Transverse colon (tissue), 4 donors: ENCODE results near the gene GALNT18. TPM values are rescaled to one million over a fixed set of nuclear protein-coding genes. Genes with fewer than 3 reads are reported as not detected.

Experiments used
- DNase-seq: peaks from one replicate; pipeline ENCODE4 v3.0.0-alpha.2; 2019
- H3K27ac ChIP-seq, 4 donors: fragments of 200-600 bp; sonication (generic); 2 replicates each; pipeline ENCODE4 v1.5.1; 2016 to 2018; ENCODE audit warnings: inconsistent platforms in 4 of 4
- H3K27me3 ChIP-seq: fragments of 200-600 bp; sonication (generic); 2 replicates; pipeline ENCODE4 v1.5.1; 2017; ENCODE audit warnings: inconsistent platforms
- H3K36me3 ChIP-seq, 4 donors: fragments of 200-600 bp; sonication (generic); 2 replicates each; pipeline ENCODE4 v1.5.1; 2017 to 2019; ENCODE audit warnings: inconsistent platforms in 4 of 4
- H3K4me1 ChIP-seq, 4 donors: fragments of 200-600 bp; sonication (generic); 2 replicates each; pipeline ENCODE4 v1.5.1; 2017 to 2020; ENCODE audit warnings: inconsistent platforms in 4 of 4
- H3K4me3 ChIP-seq, 4 donors: fragments of 200-600 bp; sonication (generic); 1 replicate in 1 of 4; 2 replicates in 3 of 4; pipeline versions ENCODE4 v1.5.1 to v1.6.1; 2017 to 2019; ENCODE audit warnings: inconsistent platforms in 4 of 4
- H3K9me3 ChIP-seq, 2 donors: fragments of 200-600 bp; sonication (generic); 2 replicates each; pipeline ENCODE4 v1.5.1; 2017 to 2019; ENCODE audit warnings: inconsistent platforms in 2 of 2
- EP300 ChIP-seq: sonication (generic); formaldehyde crosslinking; IDR thresholded peaks from one replicate; pipeline ENCODE4 v1.6.1; 2017; ENCODE audit warnings: antibody characterized with exemption, low read depth
- POLR2A ChIP-seq: fragments of 450-650 bp; IDR thresholded peaks from one replicate; pipeline ENCODE4 v1.6.1; 2016; ENCODE audit warnings: antibody characterized with exemption, mild to moderate bottlenecking, moderate library complexity
- POLR2AphosphoS5 ChIP-seq, 3 donors: sonication (generic); formaldehyde crosslinking; IDR thresholded peaks; one replicate each; pipeline ENCODE4 v1.6.1; 2016; ENCODE audit warnings: antibody characterized with exemption in 3 of 3
- WGBS, 2 donors: methylation state at CpG; one replicate each; pipeline ENCODE4 v1.1.5; 2018; ENCODE audit warnings: low coverage in 1 of 2; 5-methylcytosine and 5-hydroxymethylcytosine counted together
- in situ Hi-C, 4 donors: fragments of 200-750 bp; cut with MboI; loops; one replicate each; pipeline versions ENCODE4 v1.15.0 to v1.15.1; 2017; ENCODE audit warnings: low sequenced_read_pairs in 3 of 4, low pct_ligation_motif_present in 1 of 4, low pct_unique_long_range_greater_than_20kb in 1 of 4
- intact Hi-C: fragments of 100-400 bp; cut with DNase I; formaldehyde crosslinking; loops from one replicate; pipeline ENCODE4 v1.15.1; 2023; ENCODE audit warnings: low total_unique reads
- total RNA-seq, 4 donors: library from RNA; depleted of rRNA; stranded (reverse); fragments of >200 nt; gene quantifications; one replicate each; pipeline ENCODE4 v1.1.0, GENCODE V29; 2016
- TF ChIP-seq, protein P1 (sequence below), 5 experiments: fragments of 200-600 bp in 3 of 5; fragments of 450-650 bp in 2 of 5; sonication (generic) in 3 of 5; IDR thresholded peaks; 1 replicate in 2 of 5; 2 replicates in 3 of 5; pipeline ENCODE4 v1.5.1; 2016 to 2017; ENCODE audit warnings: antibody characterized with exemption in 5 of 5, inconsistent platforms in 3 of 5, mild to moderate bottlenecking in 2 of 5, moderate library complexity in 1 of 5

Gene GALNT18
- total RNA-seq, 4 donors from 2014 or later: 5.6 to 22.1 (median 8.4) TPM

GRCh38 chr11:11435635-11436034 is 186.2 kb downstream of the GALNT18 start:
- H3K27me3 ChIP-seq: no peaks in the 10 kb centered on the region
- H3K4me1 ChIP-seq: no peaks in the 10 kb centered on the region
- no peaks in the 10 kb centered on the region for H3K36me3 ChIP-seq
- TF ChIP-seq POLR2A: no peak
- H3K9me3 ChIP-seq: no peaks in the 10 kb centered on the region
- H3K27ac ChIP-seq: no peak overlapping the region
- H3K4me3 ChIP-seq: no peak overlapping the region
- 72 to 80% methylated on average over 8 to 11 of the region's 12 CpGs for WGBS, 2 donors
- in situ Hi-C loops: no loop called here
- no peak for DNase-seq
- intact Hi-C loops: no loop called here

- Histone ChIP-seq H3K36me3 (no peaks in the 10 kb centered on the region), H3K4me3 (no peak overlapping the region), H3K27me3 (no peaks in the 10 kb centered on the region), H3K9me3 (no peaks in the 10 kb centered on the region), H3K27ac (no peak overlapping the region), H3K4me1 (no peaks in the 10 kb centered on the region)
- in situ Hi-C loops: no loop called here
- TF ChIP-seq, protein P1, sequence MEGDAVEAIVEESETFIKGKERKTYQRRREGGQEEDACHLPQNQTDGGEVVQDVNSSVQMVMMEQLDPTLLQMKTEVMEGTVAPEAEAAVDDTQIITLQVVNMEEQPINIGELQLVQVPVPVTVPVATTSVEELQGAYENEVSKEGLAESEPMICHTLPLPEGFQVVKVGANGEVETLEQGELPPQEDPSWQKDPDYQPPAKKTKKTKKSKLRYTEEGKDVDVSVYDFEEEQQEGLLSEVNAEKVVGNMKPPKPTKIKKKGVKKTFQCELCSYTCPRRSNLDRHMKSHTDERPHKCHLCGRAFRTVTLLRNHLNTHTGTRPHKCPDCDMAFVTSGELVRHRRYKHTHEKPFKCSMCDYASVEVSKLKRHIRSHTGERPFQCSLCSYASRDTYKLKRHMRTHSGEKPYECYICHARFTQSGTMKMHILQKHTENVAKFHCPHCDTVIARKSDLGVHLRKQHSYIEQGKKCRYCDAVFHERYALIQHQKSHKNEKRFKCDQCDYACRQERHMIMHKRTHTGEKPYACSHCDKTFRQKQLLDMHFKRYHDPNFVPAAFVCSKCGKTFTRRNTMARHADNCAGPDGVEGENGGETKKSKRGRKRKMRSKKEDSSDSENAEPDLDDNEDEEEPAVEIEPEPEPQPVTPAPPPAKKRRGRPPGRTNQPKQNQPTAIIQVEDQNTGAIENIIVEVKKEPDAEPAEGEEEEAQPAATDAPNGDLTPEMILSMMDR (IDR thresholded peaks at IDR 0.05): no peak
- TF ChIP-seq POLR2AphosphoS5 (IDR thresholded peaks at IDR 0.05) (no peak), POLR2A (no peak), EP300 (no peak)
- intact Hi-C loops: no loop called here
- WGBS, 2 donors: 67 to 70% methylated on average over 2 of the region's 2 CpGs
- DNase-seq: no peak
Observed at GRCh38 chr11:11433960-11434359, 187.8 kb downstream of the GALNT18 start.

DNA sequence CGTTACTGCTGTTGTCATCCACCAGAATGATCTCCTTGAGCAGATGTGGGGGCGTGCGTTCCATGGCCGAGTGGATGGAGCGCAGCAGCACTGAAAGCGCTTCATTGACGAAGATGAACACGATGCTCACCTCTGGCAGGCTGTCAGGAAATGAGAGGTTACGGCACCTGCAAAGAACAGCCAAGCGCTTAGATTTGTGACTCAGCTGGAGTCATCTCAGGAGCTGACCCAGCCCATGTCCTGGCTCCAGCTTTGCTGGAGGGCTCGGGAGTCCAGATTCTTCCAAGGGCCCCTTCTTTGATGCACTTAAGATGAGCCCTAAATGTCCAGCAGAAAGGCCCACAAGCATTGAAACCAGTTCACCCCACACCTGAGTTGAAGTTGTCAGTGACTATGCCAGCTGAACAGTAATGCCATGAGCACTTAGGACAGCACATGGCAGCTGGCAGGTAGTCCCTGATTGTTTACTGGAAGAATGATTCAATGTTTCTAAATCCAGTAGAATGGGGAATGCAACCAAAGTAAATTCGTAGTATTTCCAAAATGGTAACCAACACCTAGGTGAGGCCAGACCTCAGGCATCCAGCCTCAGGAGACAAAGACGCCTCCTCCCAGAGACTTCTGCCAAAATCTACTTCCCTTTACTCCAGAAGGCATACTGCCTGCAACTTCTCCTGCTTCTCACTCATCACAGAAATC is 189.0 kb downstream of the GALNT18 start:
- 93 to 95% methylated on average over 6 to 13 of the region's 13 CpGs for WGBS, 2 donors
- Histone ChIP-seq H3K36me3 (no peaks in the 10 kb centered on the region), H3K27me3 (no peaks in the 10 kb centered on the region), H3K27ac (no peak overlapping the region), H3K9me3 (no peaks in the 10 kb centered on the region), H3K4me3 (no peak overlapping the region), H3K4me1 (peaks cover 0 to 3% (median 0%) of the 10 kb centered on the region in 4 donors)
- TF ChIP-seq EP300 (no peak), POLR2AphosphoS5 (IDR thresholded peaks at IDR 0.05) (no peak), POLR2A (no peak)
- TF ChIP-seq, protein P1 (IDR thresholded peaks at IDR 0.05): no peak
- in situ Hi-C loops (no loop called here), intact Hi-C loops (no loop called here)
- no peak for DNase-seq

DNA sequence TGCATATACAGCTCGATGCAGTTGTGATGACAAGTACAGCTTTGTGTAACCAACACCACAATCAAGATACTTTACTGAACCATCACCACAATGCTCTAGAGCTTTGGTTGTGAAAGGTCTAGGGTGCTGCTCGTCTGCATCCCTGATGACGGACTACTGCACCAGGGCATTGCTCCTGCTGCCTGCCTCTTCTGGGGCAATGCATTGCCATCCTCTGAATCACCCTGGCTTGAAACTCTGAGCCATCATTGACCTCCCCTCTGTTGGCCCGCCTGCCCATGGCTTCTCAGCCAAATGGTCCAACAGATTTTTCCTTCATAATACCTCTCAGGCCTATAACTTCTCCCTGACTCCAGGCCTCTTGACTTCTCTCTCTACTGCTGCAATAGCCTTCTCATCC is 191.4 kb downstream of the GALNT18 start:
- intact Hi-C loops: no loop called here
- TF ChIP-seq EP300 (no peak), POLR2AphosphoS5 (IDR thresholded peaks at IDR 0.05) (no peak), POLR2A (no peak)
- TF ChIP-seq, protein P1 (IDR thresholded peaks at IDR 0.05): no peak
- DNase-seq: no peak
- Histone ChIP-seq H3K27me3 (no peaks in the 10 kb centered on the region), H3K4me1 (peaks cover 0 to 19% (median 9%) of the 10 kb centered on the region in 4 donors), H3K36me3 (no peaks in the 10 kb centered on the region), H3K9me3 (no peaks in the 10 kb centered on the region), H3K27ac (no peak overlapping the region), H3K4me3 (no peak overlapping the region)
- WGBS, 2 donors: 80 to 100% methylated on average over 3 to 4 of the region's 4 CpGs
- in situ Hi-C loops: no loop called here

GRCh38 chr11:11428714-11429113 is 193.1 kb downstream of the GALNT18 start:
- no peak for TF ChIP-seq POLR2AphosphoS5 (IDR thresholded peaks at IDR 0.05)
- no peak for TF ChIP-seq EP300
- TF ChIP-seq, protein P1 (IDR thresholded peaks at IDR 0.05): no peak
- no peak for TF ChIP-seq POLR2A
- DNase-seq: no peak
- H3K27ac ChIP-seq: no peak overlapping the region
- intact Hi-C loops: no loop called here
- no peaks in the 10 kb centered on the region for H3K9me3 ChIP-seq
- in situ Hi-C loops: no loop called here
- no peaks in the 10 kb centered on the region for H3K36me3 ChIP-seq
- H3K4me1 ChIP-seq: peaks cover 0 to 19% (median 9%) of the 10 kb centered on the region in 4 donors
- WGBS, 2 donors: 60 to 62% methylated on average over 3 to 4 of the region's 4 CpGs
- no peak overlapping the region for H3K4me3 ChIP-seq
- H3K27me3 ChIP-seq: no peaks in the 10 kb centered on the region
